Measurements from ENCODE around the gene BTBD17. TPM values are rescaled to one million over a fixed set of nuclear protein-coding genes. Genes with fewer than 3 reads are reported as not detected.
A peak's percentile ranks its signal among the peaks of the same experiment; 100 is the strongest.

The BTBD17 gene
- total and polyA plus RNA-seq, 2 of the 8 experiments (the other 6 are each of a cell fraction or from before 2014, with no cell fraction given): 7.0 to 14.8 TPM

DNA sequence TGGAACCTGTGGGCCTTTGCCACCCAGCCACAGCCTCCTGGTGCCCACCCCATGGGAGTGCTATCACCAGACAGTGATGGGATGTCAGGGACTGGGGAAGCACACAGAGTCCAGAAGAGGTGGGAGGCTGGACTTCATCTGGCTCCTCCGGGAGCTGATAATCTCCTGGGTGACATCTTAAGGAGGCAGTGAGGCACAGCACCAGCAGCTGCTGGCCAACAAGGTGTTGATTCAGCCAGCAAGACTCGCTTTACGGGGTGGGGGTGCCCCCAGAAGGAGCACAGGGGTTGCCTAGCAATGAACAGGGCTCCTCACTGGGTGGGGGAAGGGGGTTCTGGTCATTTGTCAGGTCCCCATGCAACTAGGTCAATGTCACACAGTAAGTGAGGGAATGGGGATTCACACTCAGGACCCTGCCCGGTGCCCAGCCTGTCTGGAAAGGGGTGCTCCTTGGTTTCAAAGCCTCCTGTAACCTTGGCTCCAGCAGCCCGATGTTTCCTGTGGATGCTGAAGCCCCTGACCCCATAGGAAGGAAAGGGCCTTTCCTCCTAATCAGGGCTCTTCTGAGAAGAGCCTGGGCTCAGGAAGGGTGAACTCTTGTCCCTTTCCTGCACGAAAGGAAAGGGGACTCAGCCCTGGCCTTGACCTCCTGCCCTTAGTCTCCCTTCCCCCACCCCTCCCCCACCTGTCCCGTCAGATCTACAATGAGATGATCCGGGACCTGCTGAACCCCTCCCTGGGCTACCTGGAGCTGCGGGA, 18.0 kb downstream of the BTBD17 start:
- Histone ChIP-seq H4K8ac (ENCODE audit: extremely low read depth, insufficient read depth, low read length) (peak overlapping the region; percentile 48; the same call in 1 of the 2 replicates), H2BK120ac (replicated peaks; ENCODE audit: low read depth, low read length) (no peak overlapping the region), H2AFZ (ENCODE audit: low read length) (no peak overlapping the region), H4K91ac (replicated peaks; ENCODE audit: insufficient read length, low read length) (peak overlapping the region; percentile 51), H2BK20ac (ENCODE audit: low read length) (no peak overlapping the region), H3K9ac (replicated peaks in 1 of 4; ENCODE audit: extremely low read depth in 1 of 4, low read depth in 3 of 4, low read length in 3 of 4) (no peak overlapping the region), H3K27ac (ENCODE audit: low read depth, low read length) (no peak overlapping the region), H2BK5ac (ENCODE audit: low read depth, low read length) (no peak overlapping the region), H3K4me1 (replicated peaks in 1 of 4; ENCODE audit: control insufficient read depth in 3 of 4, insufficient read depth in 4 of 4, low read length in 3 of 4) (peaks cover 0 to 16% (median 9%) of the 10 kb centered on the region in 4 experiments; a peak in 5 of 7 replicates), H4K5ac (ENCODE audit: insufficient read length, low read depth, low read length) (no peak overlapping the region), H3K23me2 (ENCODE audit: low read depth, low read length) (no peaks in the 10 kb centered on the region), H3K4me3 (ENCODE audit: extremely low read depth in 1 of 4, insufficient read depth in 2 of 4, low read depth in 3 of 4, low read length in 4 of 4) (no peak overlapping the region), H3K56ac (replicated peaks; ENCODE audit: insufficient read length, low read depth, low read length) (no peak overlapping the region), H3K36me3 (ENCODE audit: control insufficient read depth in 2 of 4, insufficient read depth in 4 of 4, low read length in 3 of 4) (no peaks in the 10 kb centered on the region), H3K4me2 (ENCODE audit: insufficient read depth in 1 of 2, low read depth in 2 of 2, low read length in 2 of 2) (no peak overlapping the region; a peak in 1 of 4 replicates), H3K27me3 (replicated peaks in 1 of 4; ENCODE audit: control insufficient read depth in 3 of 4, extremely low read depth in 1 of 4, insufficient read depth in 3 of 4, low read length in 3 of 4) (peaks cover 0 to 2% (median 0%) of the 10 kb centered on the region in 4 experiments; a peak in 2 of 7 replicates), H2BK12ac (ENCODE audit: low read depth, low read length) (no peak overlapping the region), H3K4ac (replicated peaks; ENCODE audit: insufficient read length, low read depth, low read length) (no peak overlapping the region), H2AK5ac (ENCODE audit: low read depth, low read length) (no peak overlapping the region), H3K79me1 (ENCODE audit: low read depth, low read length) (no peaks in the 10 kb centered on the region), H3K23ac (ENCODE audit: insufficient read length) (no peak overlapping the region), H3K18ac (ENCODE audit: extremely low read depth, low read length) (no peak overlapping the region), H3K14ac (ENCODE audit: insufficient read length) (no peak overlapping the region), H3K79me2 (ENCODE audit: control insufficient read depth in 1 of 2, insufficient read depth in 2 of 2, low read length in 2 of 2) (no peaks in the 10 kb centered on the region), H4K20me1 (replicated peaks in 1 of 2; ENCODE audit: control insufficient read depth in 1 of 2, insufficient read depth in 2 of 2, low read length in 2 of 2) (no peaks in the 10 kb centered on the region), H2BK15ac (ENCODE audit: low read length) (no peak overlapping the region), H3K9me3 (ENCODE audit: insufficient read depth in 2 of 2, low read depth in 1 of 2, low read length in 1 of 2) (no peaks in the 10 kb centered on the region)
- TF ChIP-seq SRF (IDR thresholded peaks at IDR 0.05; ENCODE audit: low read depth, low read length) (no peak), RXRA (IDR thresholded peaks at IDR 0.05; ENCODE audit: insufficient read depth, low read depth, low read length) (0 out of 2 replicates have a peak, but pooled peaks have one; percentile 49)
- ChIA-PET CTCF (ENCODE audit: partially characterized antibody) (interaction anchor here (0.5 to 11.2 kb wide), 9 partner anchors 8 to 1017 kb away, joined by 3 to 114 read pairs (median 3); partner anchors contain the start of gene GPR142), POLR2A (ENCODE audit: partially characterized antibody) (interaction anchor here (1.2 kb wide), 1 partner anchor 16 kb away, joined by 3 read pairs; no protein-coding TSS in a partner anchor)
- no peak for FAIRE-seq
- WGBS, 2 experiments (ENCODE audit: extremely low coverage in 1 of 2, insufficient coverage in 1 of 2, insufficient read length in 1 of 2, insufficient replicate concordance in 2 of 2, low coverage in 1 of 2, low lambda C conversion rate in 2 of 2, missing lambda C conversion rate in 1 of 2): 86% methylated on average over 8 of the region's 9 CpGs; no CpG with 5 or more reads in 1 of the 2 experiments
- DNase-seq (ENCODE audit: low read depth in 1 of 2, low spot score in 2 of 2): no peak
